ENCODE results near the gene FAM53B. TPM values are rescaled to one million over a fixed set of nuclear protein-coding genes. Genes with fewer than 3 reads are reported as not detected.

Gene FAM53B
- total and polyA plus RNA-seq, 12 donors: 11.6 to 42.9 (median 29.1) TPM

- H3K27ac ChIP-seq: peak overlapping the region in 9 of 10 donors; percentile 27 to 98 (median 91)
- H3K9me3 ChIP-seq: no peaks in the 10 kb centered on the region
- WGBS, 2 donors: 49% methylated on average over 3 of the region's 3 CpGs
- TF ChIP-seq, protein P1, sequence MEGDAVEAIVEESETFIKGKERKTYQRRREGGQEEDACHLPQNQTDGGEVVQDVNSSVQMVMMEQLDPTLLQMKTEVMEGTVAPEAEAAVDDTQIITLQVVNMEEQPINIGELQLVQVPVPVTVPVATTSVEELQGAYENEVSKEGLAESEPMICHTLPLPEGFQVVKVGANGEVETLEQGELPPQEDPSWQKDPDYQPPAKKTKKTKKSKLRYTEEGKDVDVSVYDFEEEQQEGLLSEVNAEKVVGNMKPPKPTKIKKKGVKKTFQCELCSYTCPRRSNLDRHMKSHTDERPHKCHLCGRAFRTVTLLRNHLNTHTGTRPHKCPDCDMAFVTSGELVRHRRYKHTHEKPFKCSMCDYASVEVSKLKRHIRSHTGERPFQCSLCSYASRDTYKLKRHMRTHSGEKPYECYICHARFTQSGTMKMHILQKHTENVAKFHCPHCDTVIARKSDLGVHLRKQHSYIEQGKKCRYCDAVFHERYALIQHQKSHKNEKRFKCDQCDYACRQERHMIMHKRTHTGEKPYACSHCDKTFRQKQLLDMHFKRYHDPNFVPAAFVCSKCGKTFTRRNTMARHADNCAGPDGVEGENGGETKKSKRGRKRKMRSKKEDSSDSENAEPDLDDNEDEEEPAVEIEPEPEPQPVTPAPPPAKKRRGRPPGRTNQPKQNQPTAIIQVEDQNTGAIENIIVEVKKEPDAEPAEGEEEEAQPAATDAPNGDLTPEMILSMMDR (IDR thresholded peaks at IDR 0.05): no peak
- ATAC-seq (no peak), DNase-seq (no peak)
- no peaks in the 10 kb centered on the region for H3K27me3 ChIP-seq
- intact Hi-C loops (cut with DNase I): loop anchor here in 2 of 10 donors (2.0 to 5.0 kb wide), 3 partner anchors 34 to 65 kb away; partner anchors contain the start of gene FAM53B (in 1 of the 2)
- H3K4me1 ChIP-seq: peaks cover 67 to 100% (median 97%) of the 10 kb centered on the region in 9 donors
- peaks cover 0 to 36% (median 0%) of the 10 kb centered on the region in 9 donors for H3K36me3 ChIP-seq
- H3K4me3 ChIP-seq: no peak overlapping the region
These were observed 37.1 kb downstream of the FAM53B start for GRCh38 chr10:124707144-124707467.

GRCh38 chr10:124706462-124707143, 37.6 kb downstream of the FAM53B start:
- no peak for DNase-seq
- TF ChIP-seq, protein P1 (IDR thresholded peaks at IDR 0.05): no peak
- Histone ChIP-seq H3K4me3 (no peak overlapping the region), H3K36me3 (peaks cover 0 to 36% (median 0%) of the 10 kb centered on the region in 9 donors), H3K4me1 (peaks cover 72 to 100% (median 100%) of the 10 kb centered on the region in 9 donors), H3K9me3 (no peaks in the 10 kb centered on the region), H3K27me3 (no peaks in the 10 kb centered on the region), H3K27ac (peak overlapping the region; percentile 27 to 98 (median 91))
- no peak for ATAC-seq
- intact Hi-C loops (cut with DNase I): loop anchor here in 3 of 10 donors (1.0 to 5.0 kb wide), 4 partner anchors 34 to 64 kb away; partner anchors contain the start of gene FAM53B (in 1 of the 3)
- WGBS, 2 donors: 58 to 70% methylated on average over 9 of the region's 9 CpGs

- Histone ChIP-seq H3K4me3 (no peak overlapping the region), H3K27ac (peak overlapping the region in 9 of 10 donors; percentile 74 to 98 (median 91)), H3K4me1 (peaks cover 79 to 100% (median 100%) of the 10 kb centered on the region in 9 donors), H3K36me3 (peaks cover 0 to 36% (median 0%) of the 10 kb centered on the region in 9 donors), H3K27me3 (no peaks in the 10 kb centered on the region), H3K9me3 (no peaks in the 10 kb centered on the region)
- intact Hi-C loops (cut with DNase I): loop anchor here in 3 of 10 donors (1.0 to 5.0 kb wide), 4 partner anchors 35 to 64 kb away; partner anchors contain the start of gene FAM53B (in 1 of the 3)
- TF ChIP-seq, protein P1 (IDR thresholded peaks at IDR 0.05): peak in 7 of 9 donors; percentile 27 to 54 (median 34)
- ATAC-seq (peak in 1 of 8 donors; percentile 11), DNase-seq (no peak)
- 65 to 67% methylated on average over 12 of the region's 12 CpGs for WGBS, 2 donors
These were observed 38.2 kb downstream of the FAM53B start for GRCh38 chr10:124705817-124706461.

- H3K36me3 ChIP-seq: peaks cover 0 to 36% (median 0%) of the 10 kb centered on the region in 9 donors
- DNase-seq: no peak
- intact Hi-C loops (cut with DNase I): loop anchor here in 2 of 10 donors (5.0 kb wide), 2 partner anchors 37 to 63 kb away; partner anchors contain the start of gene FAM53B (in 1 of the 2)
These were observed 38.8 kb downstream of the FAM53B start for GRCh38 chr10:124705381-124705740.

More at GRCh38 chr10:124705381-124705740, 38.8 kb downstream of the FAM53B start:
- Histone ChIP-seq H3K27me3 (no peaks in the 10 kb centered on the region), H3K4me3 (no peak overlapping the region), H3K4me1 (peaks cover 79 to 100% (median 100%) of the 10 kb centered on the region in 9 donors), H3K27ac (peak overlapping the region in 9 of 10 donors; percentile 74 to 98 (median 91)), H3K9me3 (no peaks in the 10 kb centered on the region)
- TF ChIP-seq, protein P1 (IDR thresholded peaks at IDR 0.05): no peak
- WGBS, 2 donors: 61 to 63% methylated on average over 9 of the region's 9 CpGs
- ATAC-seq: no peak
